Osteocyte (in vitro differentiated cells): ENCODE data around the gene CCDC102A. TPM values are rescaled to one million over a fixed set of nuclear protein-coding genes. Genes with fewer than 3 reads are reported as not detected.
"Not testable (repeated sequence)": the region's sequence is repeated elsewhere in the genome, so short reads cannot be mapped to it uniquely, and the experiment has no call there.

Experiments used
- DNase-seq: peaks from one replicate; pipeline ENCODE4 v3.0.0; 2021; ENCODE audit warnings: mixed read lengths; ENCODE audit not compliant: unreplicated experiment; ENCODE audit errors: extremely low spot score
- H3K27ac Mint-ChIP-seq: one replicate; pipeline ENCODE4 v1.8.0; 2021; ENCODE audit warnings: mild to moderate bottlenecking, mixed read lengths; ENCODE audit not compliant: unreplicated experiment
- H3K27me3 Mint-ChIP-seq: one replicate; pipeline ENCODE4 v1.8.0; 2021; ENCODE audit warnings: mixed read lengths; ENCODE audit not compliant: unreplicated experiment
- H3K36me3 Mint-ChIP-seq: one replicate; pipeline ENCODE4 v1.8.0; 2021; ENCODE audit warnings: mixed read lengths; ENCODE audit not compliant: unreplicated experiment
- H3K4me1 Mint-ChIP-seq: one replicate; pipeline ENCODE4 v1.8.0; 2021; ENCODE audit warnings: mixed read lengths; ENCODE audit not compliant: unreplicated experiment
- H3K4me3 Mint-ChIP-seq: one replicate; pipeline ENCODE4 v1.8.0; 2021; ENCODE audit warnings: mild to moderate bottlenecking, moderate library complexity, mixed read lengths; ENCODE audit not compliant: unreplicated experiment
- H3K9me3 Mint-ChIP-seq: one replicate; pipeline ENCODE4 v1.8.0; 2021; ENCODE audit warnings: mixed read lengths; ENCODE audit not compliant: unreplicated experiment
- total RNA-seq: library from RNA; stranded (reverse); gene quantifications from 2 replicates; pipeline ENCODE4 v1.2.1, GENCODE V29; 2021
- TF ChIP-seq, protein P1 (sequence below): fragments of 200-600 bp; sonication (generic); IDR thresholded peaks from 2 replicates; pipeline ENCODE4 v1.5.0; 2021; ENCODE audit warnings: antibody characterized with exemption, mild to moderate bottlenecking, moderate library complexity

The CCDC102A gene
- total RNA-seq, 1 donor from 2014 or later = 17.2 TPM

DNA sequence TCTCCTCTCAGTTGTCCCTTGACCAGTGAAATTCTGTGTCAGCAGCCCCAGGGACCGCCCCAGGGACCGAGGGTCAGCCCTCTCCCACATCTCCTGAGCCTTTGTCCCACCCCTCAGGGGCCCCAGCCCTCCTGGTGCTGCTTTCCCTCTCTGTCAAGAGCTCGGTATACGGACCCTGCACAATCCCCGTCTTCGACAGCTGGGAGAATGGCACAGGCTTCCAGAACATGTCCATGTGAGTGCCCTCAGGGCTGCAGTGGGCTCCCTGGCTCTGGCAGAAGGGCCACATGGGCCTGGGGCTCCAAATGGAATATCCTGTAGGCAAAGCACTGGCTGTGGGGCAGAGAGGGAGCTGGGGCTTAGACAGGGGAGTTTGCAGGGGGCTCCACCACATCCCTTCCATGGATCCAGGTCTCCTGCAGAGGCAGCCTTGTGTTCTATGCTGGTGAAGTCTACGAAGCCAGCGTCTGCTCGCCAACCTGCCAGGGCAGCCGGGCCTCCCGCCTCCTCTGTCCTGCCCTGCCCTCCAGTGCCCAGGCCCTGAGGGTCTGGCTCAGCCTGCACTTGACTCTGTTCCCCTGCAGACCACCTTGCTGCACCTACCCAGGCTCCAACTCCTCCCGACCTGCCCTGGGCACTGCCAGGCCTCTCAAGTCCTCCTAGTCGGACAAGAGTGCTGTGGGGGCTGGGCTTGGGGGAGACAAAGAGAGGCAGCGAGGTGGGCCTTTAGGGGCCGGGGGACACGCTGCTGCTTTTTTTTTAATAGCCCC lies 34.1 kb upstream of the CCDC102A start:
- no peaks in the 10 kb centered on the region for H3K36me3 Mint-ChIP-seq
- no peak overlapping the region for H3K27ac Mint-ChIP-seq

DNA sequence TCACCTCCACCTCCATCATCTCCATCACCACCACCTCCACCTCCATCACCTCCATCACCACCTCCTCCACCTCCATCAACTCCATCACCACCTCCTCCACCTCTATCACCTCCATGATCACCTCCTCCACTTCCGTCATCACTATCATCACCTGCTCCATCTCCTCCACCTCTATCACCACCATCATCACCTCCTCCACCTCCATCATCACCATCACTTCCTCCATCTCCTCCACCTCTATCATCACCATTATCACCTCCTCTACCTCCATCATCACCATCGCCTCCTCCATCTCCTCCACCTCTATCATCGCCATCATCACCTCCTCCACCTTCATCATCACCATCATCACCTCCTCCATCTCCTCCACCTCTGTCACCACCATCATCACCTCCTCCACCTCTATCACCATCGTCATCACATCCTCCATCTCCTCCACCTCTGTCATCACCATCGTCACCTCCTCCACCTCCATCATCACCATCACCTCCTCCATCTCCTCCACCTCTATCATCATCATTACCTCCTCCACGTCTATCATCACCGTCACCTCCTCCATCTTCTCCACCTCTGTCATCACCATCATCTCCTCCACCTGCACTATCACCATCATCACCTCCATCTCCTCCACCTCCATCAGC lies 33.1 kb upstream of the CCDC102A start:
- H3K27me3 Mint-ChIP-seq = no peaks in the 10 kb centered on the region
- no peaks in the 10 kb centered on the region for H3K36me3 Mint-ChIP-seq
- no peaks in the 10 kb centered on the region for H3K9me3 Mint-ChIP-seq
- H3K4me3 Mint-ChIP-seq = no peak overlapping the region
- no peak for DNase-seq
- no peak overlapping the region for H3K27ac Mint-ChIP-seq
- TF ChIP-seq, protein P1, sequence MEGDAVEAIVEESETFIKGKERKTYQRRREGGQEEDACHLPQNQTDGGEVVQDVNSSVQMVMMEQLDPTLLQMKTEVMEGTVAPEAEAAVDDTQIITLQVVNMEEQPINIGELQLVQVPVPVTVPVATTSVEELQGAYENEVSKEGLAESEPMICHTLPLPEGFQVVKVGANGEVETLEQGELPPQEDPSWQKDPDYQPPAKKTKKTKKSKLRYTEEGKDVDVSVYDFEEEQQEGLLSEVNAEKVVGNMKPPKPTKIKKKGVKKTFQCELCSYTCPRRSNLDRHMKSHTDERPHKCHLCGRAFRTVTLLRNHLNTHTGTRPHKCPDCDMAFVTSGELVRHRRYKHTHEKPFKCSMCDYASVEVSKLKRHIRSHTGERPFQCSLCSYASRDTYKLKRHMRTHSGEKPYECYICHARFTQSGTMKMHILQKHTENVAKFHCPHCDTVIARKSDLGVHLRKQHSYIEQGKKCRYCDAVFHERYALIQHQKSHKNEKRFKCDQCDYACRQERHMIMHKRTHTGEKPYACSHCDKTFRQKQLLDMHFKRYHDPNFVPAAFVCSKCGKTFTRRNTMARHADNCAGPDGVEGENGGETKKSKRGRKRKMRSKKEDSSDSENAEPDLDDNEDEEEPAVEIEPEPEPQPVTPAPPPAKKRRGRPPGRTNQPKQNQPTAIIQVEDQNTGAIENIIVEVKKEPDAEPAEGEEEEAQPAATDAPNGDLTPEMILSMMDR = no peak
- peaks cover 7% of the 10 kb centered on the region for H3K4me1 Mint-ChIP-seq

More for the DNA sequence above, 34.1 kb upstream of the CCDC102A start:
- peak; percentile 82 for DNase-seq
- TF ChIP-seq, protein P1 = no peak
- Mint-ChIP-seq H3K9me3 (no peaks in the 10 kb centered on the region), H3K4me1 (no peaks in the 10 kb centered on the region), H3K4me3 (no peak overlapping the region), H3K27me3 (no peaks in the 10 kb centered on the region)

DNA sequence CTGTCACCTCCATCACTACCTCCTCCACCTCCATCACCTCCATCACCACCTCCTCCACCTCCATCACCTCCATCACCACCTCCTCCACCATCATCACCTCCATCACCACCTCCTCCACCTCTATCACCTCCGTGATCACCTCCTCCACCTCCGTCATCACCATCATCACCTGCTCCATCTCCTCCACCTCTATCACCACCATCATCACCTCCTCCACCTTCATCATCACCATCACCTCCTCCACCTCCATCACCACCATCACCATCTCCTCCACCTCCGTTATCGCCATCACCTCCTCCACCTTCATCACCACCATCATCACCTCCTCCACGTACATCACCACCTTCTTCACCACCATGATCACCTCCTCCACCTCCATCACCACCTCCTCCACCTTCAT lies 32.4 kb upstream of the CCDC102A start:
- H3K36me3 Mint-ChIP-seq, DNase-seq, H3K9me3 Mint-ChIP-seq, H3K27ac Mint-ChIP-seq, H3K4me3 Mint-ChIP-seq, H3K4me1 Mint-ChIP-seq, H3K27me3 Mint-ChIP-seq: not testable (repeated sequence)

DNA sequence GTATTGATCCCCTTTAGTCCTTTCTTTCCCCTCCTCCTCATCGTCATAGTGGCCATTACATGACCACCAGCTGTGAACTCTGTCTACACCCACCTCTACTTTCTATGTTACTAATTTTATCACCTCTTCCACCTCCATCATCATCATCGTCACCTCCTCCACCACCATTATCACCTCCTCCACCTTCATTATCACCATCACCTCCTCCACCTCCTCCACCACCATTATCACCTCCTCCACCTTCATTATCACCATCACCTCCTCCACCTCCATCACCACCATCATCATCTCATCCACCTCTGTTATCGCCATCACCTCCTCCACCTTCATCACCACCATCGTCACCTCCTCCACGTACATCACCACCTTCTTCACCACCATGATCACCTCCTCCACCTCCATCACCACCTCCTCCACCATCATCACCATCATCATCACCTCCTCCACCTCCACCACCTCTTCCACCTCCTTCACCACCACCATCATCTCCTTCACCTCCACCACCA lies 31.9 kb upstream of the CCDC102A start:
- H3K9me3 Mint-ChIP-seq = no peaks in the 10 kb centered on the region
- no peak for DNase-seq
- H3K27me3 Mint-ChIP-seq = no peaks in the 10 kb centered on the region
- no peak overlapping the region for H3K4me3 Mint-ChIP-seq
- H3K27ac Mint-ChIP-seq = no peak overlapping the region
- TF ChIP-seq, protein P1 = no peak
- no peaks in the 10 kb centered on the region for H3K36me3 Mint-ChIP-seq
- peaks cover 8% of the 10 kb centered on the region for H3K4me1 Mint-ChIP-seq

DNA sequence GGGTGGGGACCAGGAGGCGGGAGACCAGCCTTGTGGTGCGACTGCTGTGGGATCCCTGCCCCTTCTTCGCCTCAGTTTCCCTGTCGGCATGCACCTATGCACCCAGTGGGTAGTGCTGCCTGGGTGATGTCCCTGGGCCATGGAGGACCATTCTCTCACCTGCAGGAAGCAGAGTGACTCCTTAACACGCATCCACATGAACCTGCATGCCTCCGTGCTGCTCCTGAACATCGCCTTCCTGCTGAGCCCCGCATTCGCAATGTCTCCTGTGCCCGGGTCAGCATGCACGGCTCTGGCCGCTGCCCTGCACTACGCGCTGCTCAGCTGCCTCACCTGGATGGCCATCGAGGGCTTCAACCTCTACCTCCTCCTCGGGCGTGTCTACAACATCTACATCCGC lies 31.3 kb upstream of the CCDC102A start:
- peaks cover 8% of the 10 kb centered on the region for H3K4me1 Mint-ChIP-seq
- no peaks in the 10 kb centered on the region for H3K36me3 Mint-ChIP-seq

More for the DNA sequence above, 31.3 kb upstream of the CCDC102A start:
- TF ChIP-seq, protein P1 = no peak
- peak; percentile 81 for DNase-seq
- Mint-ChIP-seq H3K9me3 (no peaks in the 10 kb centered on the region), H3K4me3 (no peak overlapping the region), H3K27me3 (no peaks in the 10 kb centered on the region), H3K27ac (no peak overlapping the region)
